ENCODE data around the gene TTC6.

GRCh38 chr14:37589715-37590427 is 5.6 kb upstream of the TTC6 start:
- TF ChIP-seq CTCF (IDR thresholded peaks at IDR 0.05) (no peak), POLR2A (IDR thresholded peaks at IDR 0.05) (no peak), EP300 (IDR thresholded peaks at IDR 0.05) (no peak)
